ENCODE data around the gene SENP6. TPM values are rescaled to one million over a fixed set of nuclear protein-coding genes. Genes with fewer than 3 reads are reported as not detected.

SENP6 gene, protein sequence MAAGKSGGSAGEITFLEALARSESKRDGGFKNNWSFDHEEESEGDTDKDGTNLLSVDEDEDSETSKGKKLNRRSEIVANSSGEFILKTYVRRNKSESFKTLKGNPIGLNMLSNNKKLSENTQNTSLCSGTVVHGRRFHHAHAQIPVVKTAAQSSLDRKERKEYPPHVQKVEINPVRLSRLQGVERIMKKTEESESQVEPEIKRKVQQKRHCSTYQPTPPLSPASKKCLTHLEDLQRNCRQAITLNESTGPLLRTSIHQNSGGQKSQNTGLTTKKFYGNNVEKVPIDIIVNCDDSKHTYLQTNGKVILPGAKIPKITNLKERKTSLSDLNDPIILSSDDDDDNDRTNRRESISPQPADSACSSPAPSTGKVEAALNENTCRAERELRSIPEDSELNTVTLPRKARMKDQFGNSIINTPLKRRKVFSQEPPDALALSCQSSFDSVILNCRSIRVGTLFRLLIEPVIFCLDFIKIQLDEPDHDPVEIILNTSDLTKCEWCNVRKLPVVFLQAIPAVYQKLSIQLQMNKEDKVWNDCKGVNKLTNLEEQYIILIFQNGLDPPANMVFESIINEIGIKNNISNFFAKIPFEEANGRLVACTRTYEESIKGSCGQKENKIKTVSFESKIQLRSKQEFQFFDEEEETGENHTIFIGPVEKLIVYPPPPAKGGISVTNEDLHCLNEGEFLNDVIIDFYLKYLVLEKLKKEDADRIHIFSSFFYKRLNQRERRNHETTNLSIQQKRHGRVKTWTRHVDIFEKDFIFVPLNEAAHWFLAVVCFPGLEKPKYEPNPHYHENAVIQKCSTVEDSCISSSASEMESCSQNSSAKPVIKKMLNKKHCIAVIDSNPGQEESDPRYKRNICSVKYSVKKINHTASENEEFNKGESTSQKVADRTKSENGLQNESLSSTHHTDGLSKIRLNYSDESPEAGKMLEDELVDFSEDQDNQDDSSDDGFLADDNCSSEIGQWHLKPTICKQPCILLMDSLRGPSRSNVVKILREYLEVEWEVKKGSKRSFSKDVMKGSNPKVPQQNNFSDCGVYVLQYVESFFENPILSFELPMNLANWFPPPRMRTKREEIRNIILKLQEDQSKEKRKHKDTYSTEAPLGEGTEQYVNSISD
- 319 TPM for total RNA-seq

DNA sequence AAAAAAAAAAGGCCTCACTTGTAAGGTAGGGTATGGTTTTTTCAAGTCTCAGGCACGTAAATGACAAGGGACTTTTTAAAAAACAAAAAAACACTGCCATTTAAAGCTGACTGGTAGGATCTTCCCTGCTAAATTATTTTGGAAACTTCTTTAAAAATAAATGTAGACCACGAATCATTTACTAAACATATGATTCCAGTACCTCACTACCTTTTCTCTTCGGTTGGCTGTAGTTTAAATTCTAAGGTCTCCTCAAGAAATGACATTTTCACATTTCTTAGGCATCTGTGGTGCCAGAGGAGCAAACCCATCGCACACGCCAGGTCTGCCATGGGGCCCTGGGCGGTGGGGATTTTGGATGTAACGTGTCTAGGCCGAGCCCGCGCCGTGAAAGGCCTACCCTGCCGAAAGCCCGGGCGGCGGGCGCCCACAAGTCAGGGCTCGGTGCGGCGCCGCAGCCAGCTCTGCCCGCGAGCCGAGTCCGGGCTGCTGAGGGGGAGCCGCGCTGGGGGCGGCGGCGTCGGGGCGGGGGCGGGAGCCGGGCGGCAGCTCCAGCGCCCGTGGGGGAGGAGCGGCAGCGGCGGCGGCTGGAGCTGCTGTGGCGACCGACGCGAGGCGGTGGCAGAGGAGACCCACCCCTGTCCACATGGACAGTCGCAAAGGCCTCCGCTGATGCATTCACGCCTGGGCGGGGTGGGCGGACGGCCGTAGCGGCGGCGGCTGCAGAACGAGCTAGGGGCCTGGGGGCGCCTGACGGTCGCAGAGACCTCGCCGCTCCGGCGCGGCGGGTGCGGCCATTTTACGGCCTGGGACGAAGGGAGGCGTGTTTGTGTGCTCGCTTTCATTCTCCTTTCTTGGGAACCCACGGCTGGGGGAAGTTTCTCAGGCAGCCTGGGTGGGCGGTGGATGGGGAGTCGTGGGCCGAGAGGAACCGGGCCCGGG is at the start of gene SENP6:
TSS of gene SENP6 (plus strand) at position 577 of the 942 bp plus-strand sequence. CDS start 645 bp downstream, outside the sequence.

DNA sequence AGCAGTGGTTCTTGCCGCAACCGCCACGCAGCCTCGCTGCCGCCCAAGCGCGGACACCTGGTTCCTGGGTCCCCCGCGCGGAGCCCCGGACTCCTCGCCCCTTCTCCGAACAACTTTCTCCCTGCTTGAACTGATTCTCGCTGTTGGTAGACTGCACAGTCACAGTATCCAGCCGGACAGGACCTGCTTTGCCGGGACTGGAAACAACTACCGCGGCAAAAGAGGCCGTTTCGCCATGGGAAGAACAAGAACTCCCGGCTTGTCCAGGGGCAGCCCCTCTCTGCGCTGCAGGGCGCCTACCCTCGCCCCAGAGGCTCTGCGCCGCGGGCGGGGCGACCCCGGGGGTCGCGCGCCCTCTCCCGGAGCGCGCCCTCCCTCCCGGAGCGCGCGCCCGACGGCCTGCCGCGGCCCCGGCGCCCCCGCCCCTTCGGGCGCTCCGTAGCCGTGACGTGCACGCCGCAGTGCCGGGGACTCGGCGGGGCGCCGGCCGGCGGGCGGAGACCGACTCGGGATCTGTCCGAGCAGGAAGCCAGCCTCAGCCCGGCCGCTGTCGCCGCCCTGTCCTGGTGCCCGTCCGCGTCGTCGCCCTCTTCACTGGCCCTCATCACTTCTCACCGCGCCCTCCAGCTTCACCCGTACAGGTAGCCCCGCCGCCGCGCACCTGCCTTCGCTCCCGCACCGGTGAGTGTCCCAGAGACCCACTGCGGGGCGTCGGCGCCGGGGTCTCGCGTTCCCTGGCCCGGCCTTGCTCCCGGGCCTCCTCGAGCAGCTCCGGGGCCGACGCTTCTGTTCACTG is 147.3 kb downstream of the SENP6 start, which contains the start of gene MYO6:
TSS of gene MYO6 (plus strand) at position 497 of the 796 bp plus-strand sequence. CDS start 68,309 bp downstream, outside the sequence.

Small RNA genes within 50 kb of the gene (small RNA-seq; reads per million reads assigned to genes)
- gene RNU6-1016P (ENCODE audit: low replicate concordance) (not detected), gene RNU6-1338P (ENCODE audit: low replicate concordance) (not detected), gene RNU6-155P (ENCODE audit: low replicate concordance) (not detected)

Other genes starting within 250 kb of the SENP6 start
- gene FILIP1, start 108.1 kb upstream of the SENP6 start, total RNA-seq, result 2.2 TPM
- 40.1 TPM for gene MYO6, start 147.4 kb downstream of the SENP6 start, total RNA-seq

All from parietal lobe (tissue), 2 donors.